NCI-H526 treated with DMSO at 0.1 percent for 48 hours (cell line): ENCODE data around the gene DAAM2.
A peak's percentile ranks its signal among the peaks of the same experiment; 100 is the strongest.

ENCODE experiments used
- DNase-seq: peaks from one replicate; lab custom pipeline; 2025; lab: John Stamatoyannopoulos, UW

DAAM2 gene

DNA sequence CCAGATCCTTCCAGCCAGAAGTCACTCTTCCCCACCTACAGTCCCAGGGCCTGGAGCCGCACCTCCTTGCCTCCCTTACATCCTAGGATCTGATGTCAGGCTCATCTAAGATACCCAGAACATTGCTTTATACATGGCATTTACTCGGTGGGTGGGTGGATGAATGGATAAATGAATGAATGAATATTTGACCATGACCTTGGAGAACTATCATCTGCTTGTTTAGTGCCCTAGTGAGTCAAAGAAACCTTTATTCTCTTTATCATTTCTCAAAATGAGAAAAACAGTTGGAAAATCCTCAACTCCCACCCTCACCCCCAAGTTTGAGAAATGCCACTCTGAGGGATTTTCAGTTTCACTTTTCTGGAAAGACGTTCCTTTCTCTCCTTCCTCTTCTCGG is 56.0 kb downstream of the DAAM2 start:
- DNase-seq, result no peak

DNA sequence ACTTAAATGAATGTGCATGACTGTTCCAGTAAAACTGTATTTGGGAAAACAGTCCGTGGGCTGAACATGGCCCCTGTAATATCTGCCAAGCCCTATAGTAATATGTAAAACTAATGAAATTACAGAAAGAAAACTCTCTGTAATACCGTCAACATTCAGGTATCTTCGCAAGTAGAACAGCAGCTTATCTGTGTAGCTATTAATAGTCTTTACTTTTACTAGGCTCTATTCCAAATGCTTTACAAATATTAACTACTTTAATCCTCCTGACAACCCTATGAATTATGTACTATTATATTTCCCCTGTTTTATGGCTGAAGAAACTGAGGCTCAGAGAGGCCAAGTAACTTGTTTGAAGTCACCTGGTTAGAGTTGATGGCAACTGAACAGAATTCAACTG is 57.1 kb downstream of the DAAM2 start:
- no peak for DNase-seq

DNA sequence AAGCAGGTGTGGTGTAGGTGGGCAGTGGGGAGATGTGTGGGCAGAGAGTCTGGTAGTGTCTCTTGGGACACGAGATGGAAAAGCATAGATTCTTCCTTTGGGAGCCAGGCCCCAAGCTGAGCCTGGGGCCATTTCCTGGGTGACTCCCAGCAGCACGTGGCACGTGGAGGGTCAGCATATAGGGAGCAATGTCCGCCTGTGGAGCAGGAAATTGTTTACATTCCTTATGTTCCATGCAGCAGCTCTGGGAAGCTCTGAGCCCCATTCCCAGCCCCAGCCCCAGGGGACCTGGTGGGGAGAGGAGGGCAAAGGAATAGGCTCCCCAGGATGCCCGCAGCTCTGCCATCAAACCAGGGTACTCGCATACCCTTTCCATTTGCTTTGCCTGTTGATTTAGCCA is 57.6 kb downstream of the DAAM2 start:
- no peak for DNase-seq

DNA sequence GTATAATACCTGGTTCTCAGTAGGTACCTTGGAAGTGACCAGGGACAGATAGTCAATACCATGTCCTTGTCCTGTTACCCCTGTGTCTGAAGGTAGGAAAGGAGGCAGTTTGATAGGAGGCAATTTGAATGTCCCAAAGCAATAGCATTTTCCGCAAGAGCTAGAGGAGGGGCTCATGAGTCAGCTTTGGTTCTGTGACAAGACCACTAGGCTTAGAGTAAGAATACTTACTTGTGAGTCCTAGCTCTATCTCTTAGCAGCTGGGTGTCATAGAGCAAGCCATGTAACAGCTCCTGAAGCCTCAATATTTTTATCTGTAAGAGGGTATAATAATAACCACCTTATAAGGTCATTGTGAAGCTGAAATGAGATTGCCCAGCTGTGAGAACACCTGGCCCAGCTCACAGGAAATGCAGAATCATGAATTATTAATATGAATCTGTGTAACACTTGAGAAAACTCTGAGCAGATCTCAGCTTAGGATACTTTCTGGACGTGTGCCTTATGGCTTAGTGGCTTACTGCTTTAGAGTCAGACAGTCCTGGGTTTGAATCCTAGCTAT is 58.6 kb downstream of the DAAM2 start:
- DNase-seq, result no peak

DNA sequence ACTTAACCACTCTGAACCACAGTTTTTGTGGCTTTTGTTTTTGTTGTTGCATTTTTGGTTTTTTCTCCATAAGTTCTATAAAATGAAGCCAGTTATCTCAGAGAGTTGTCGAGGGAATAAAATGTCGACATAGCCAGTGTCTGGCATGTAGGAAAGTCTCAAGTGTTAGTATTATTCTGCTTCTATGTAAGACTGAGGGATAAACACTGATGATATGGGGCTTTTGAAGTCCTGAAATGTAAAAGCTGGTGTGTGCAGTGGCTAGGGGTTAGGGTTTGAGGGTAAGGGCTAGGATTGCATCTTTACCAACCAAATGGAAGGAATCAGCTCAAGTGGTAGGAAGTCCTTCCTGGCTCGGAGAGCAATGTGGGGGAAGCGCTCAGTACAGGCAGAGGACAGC is 59.2 kb downstream of the DAAM2 start:
- no peak for DNase-seq

DNA sequence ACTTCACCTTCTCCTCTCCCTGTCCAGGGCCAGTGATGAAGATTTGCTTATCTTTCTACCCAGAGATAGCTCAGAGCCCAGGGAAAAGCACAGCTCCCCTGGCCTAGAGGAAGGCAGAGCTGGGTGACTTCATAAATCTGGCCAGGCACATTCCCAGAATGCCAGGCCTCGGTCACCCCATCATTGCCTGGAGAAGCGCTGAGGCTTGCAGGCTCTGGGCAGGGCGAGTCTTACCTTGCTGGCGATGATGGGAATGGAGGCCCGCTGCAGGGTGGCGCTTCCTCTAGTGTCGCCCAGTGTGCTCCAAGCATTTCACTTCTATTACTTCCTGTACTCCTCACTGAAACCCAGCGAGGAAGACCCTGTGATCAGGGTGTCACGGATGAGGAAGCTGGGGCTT is 60.1 kb downstream of the DAAM2 start:
- DNase-seq, result no peak

DNA sequence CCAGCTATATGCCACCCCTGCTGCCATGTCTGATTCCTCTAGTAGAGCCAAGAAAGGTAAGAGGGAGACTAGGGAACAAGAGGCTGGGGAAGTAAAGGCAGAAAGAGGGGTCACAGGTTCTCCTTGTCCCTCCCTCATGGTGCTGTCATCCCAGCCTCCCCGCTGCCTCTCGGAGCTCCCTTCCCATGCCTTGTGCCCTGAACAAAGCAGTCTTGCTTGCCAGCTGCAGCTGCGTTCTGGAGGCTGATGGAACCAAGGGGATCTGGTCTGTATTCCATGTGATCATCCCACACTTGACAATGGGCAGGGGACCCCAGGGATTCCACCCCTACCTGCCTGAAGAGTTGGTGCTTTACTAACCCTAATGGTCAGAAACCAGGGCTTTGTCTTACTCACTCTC is 61.4 kb downstream of the DAAM2 start:
- DNase-seq, result no peak

DNA sequence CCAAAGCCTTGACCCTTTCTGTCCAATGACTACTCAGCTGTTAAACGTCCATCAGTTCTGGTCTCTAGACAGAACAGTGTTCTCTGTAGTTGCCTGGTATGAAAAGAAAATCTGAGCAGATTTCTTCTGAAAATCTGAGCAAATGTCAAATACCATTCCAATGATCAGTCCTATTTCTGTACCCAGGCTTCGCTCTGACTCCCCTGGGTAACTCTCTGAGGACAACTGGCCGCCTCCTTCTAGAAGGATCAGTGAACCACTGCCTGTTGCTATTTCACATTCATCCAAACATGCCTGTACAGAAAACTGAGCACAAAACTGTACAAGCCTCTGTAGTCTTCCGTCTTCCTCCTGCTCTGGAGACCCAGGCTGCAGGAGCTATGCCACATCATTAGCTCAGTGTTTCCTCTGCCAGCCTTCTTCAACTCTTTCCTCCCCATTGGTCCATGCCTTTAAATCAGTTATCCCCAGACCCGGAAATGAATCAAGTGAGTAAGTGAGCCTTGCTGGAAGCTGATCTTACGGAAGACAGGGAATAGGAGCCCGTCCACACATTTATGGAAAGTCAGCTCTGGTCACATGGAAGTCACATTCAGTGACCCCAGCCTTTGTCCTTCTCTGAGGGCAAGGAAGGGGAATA is 63.3 kb downstream of the DAAM2 start:
- no peak for DNase-seq

DNA sequence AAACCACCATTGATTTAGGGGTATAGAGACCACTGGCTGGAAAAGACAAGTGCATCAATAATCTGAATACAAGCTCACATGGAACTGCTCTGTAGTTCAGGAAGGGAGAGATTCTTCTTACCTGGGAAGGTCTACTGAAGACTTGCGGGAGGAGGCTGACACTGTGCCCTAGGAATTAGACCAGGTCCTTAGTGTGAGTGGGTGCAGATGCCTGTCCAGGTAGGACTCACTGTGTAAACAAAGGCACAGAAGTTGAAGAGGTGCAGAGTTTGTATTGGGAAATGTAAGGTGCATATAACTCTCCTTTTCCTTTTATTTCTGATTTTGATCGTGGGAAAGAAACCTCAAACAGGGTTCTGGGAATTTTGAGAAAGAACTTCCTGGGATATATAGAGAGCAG is 66.8 kb downstream of the DAAM2 start:
- no peak for DNase-seq

DNA sequence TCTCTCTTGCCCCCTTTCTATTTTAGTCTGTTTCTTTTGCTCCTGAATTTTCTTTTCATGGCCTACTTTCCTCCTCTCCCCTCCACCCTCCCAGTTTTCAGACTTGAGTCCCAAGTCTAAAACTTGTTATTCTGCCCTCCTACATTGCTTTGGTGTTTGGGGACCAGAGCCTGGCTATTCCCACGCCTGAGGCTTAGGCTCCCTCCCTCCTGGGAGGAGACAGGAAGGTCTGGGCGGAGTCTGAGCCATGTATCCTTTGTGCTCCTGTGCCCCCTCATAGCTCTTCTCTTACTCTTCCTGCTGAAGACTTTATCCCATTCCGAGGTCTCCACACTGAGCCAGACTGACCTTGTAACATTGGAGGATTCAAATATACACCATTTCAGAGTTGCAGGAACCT is 69.5 kb downstream of the DAAM2 start:
- DNase-seq, result no peak

DNA sequence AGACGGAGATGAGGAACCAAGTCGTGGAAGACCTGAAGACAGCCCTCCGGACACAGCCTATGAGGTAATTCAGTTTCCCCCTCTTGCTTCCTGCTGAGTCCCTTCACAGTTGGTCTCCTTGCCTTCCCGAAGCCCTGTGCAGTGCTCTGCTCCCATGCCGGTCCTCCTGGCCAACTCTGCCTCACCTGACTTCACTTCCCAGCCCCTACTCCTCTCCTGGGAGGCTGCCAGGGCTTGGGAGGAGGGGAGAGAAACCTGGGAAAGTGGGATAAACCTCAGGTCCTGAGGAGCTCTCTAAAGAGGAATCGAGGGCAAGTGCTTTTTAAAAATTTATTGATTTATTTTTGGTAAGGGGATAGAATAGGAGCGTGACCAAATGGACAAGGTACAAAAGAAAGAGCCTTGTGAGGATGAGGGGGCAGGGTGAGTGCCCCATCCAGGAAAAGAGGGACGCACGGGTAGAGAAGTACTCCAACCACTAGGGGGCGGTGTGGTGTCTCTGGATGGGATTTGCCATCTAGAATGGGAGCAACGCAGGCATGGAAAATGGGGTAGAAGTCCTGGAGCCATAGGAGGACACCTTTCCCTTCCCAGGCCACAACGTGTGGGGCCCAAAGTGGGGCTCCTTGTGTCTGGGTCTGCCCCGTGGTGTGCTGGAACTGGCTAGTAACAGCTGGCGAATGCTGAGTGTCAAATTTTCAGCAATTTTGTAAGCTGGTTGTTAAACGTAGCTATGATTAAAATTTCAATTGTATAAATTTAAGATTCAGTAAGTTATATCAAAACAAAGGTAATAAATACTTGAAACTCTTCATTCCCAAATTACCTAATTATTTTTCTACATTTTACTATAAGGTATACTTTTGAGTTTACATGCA is 73.1 kb downstream of the DAAM2 start:
- no peak for DNase-seq

DNA sequence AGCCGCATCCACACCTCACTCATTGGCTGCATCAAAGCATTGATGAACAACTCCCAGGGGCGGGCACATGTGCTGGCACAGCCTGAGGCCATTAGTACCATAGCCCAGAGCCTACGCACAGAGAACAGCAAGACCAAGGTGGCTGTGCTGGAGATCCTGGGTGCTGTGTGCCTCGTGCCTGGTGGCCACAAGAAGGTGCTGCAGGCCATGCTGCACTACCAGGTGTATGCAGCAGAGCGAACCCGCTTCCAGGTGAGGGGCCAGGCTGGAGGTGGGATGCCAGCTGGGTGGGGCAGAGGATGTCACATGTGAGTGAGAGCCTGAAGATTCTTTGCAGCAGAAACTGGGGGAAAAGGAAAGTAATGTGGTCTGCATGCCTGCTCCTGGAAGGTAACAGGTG is 75.4 kb downstream of the DAAM2 start:
- DNase-seq, result peak; percentile 83

DNA sequence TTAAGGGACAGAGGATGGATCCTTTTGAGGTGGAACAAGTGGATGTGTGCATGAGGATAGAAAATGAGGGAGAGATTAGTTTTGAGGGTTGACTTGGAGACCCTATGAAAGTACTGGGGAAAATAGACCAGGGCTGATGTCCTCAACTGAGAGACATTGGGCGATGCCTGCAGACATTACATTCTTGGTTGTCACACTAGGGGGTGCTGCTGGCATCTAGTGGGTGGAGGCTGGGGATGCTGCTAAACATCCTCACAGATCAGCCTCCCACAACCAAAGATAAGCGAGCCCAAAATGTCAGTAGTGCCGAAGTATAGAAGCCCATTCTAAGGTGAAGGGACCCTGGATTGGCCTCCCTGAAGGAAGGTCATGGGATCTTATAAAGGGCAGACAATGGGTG is 78.8 kb downstream of the DAAM2 start:
- no peak for DNase-seq

DNA sequence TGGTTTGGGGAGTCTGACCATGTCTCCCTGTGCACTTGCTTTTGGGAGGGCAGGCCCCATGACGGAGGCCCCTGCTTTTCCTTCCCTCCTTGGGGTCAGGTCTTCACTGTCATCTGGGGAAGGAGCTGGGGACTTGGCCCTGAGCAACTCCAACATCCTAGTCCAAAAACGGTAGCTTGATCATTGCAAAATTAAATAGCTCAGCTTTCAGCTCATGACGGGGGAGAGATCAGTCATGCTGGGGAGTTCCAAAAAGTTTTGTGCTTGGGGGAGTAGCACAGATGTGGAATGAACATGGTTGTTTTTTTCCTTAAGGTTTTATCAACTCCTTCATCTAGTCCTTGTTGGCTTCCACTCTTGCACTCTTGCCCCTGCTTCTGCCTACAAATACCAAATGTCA is 81.3 kb downstream of the DAAM2 start:
- no peak for DNase-seq

DNA sequence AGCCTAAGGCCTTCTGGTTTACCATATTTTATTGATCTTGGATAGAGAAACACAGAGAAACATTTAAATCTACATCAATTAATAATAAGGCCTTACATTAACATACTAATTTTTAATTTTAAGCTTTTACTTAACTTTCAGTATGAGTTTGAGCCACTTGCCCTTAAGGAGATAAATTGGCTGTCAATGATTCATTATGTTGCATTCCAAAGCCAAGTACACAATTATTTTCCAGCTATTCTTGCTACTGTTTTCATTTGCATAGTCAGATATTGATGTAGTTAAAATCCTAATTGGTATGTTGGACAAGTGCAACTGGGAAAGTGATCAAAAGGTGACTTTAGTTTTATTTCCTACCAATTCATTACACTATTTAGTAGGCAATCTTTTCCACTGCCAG is 83.9 kb downstream of the DAAM2 start:
- no peak for DNase-seq

DNA sequence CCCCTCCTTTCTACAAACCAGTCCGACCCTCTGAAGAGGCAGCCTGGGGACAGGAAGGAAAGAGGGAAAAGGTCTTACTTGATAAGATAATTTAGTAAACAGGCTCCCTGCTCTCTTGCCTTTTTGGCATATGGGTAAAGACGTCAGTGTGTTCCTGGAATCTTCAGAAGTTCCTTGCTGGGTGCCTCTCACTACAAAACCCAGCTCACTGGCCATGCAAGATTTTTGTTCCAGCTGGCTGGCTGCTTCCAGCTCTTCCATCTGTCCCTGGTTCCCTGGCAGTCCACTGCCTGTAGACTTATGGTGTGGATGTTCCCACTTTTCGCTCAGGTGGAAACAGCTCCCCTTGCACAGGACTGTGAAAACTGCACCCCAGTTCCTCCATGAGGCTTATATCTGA is 84.7 kb downstream of the DAAM2 start:
- DNase-seq, result no peak

DNA sequence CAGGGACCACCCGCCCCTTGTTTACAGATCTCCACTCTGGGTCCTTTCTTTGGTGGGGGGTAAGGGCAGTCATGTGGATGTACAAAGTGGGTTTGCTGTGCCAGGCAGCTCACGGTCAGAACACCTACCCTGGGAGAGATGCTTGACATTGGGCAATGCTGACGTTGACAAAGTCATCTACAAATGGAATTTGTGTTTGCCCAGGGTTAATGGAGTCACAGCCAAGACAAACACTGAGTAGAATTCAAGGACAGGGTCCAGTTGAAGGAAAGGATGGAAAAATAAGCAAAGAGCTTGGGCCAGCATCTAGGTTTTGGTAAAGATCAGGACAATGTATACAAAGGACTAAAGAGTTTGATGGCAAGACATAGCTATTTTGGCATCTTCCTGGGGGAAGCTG is 87.4 kb downstream of the DAAM2 start:
- no peak for DNase-seq

DNA sequence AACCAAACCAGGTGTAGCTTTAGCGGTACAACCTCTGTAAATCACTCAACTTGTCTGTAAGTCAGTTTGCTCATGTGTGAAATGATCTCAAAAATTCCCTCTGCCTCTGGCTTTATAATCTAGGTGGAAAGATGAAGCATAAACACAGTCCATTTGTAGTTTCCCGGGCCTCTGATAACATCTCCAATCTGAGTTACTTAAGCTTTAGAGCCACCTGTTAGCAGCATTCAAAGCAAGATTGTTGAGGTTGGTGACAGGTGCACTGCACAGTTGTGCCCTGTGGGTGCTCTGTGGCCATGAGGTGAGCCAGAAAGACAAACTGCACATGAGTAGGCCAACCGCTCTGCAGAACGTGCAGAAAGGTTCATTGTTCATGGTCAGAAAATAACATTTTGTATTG is 88.4 kb downstream of the DAAM2 start:
- no peak for DNase-seq

DNA sequence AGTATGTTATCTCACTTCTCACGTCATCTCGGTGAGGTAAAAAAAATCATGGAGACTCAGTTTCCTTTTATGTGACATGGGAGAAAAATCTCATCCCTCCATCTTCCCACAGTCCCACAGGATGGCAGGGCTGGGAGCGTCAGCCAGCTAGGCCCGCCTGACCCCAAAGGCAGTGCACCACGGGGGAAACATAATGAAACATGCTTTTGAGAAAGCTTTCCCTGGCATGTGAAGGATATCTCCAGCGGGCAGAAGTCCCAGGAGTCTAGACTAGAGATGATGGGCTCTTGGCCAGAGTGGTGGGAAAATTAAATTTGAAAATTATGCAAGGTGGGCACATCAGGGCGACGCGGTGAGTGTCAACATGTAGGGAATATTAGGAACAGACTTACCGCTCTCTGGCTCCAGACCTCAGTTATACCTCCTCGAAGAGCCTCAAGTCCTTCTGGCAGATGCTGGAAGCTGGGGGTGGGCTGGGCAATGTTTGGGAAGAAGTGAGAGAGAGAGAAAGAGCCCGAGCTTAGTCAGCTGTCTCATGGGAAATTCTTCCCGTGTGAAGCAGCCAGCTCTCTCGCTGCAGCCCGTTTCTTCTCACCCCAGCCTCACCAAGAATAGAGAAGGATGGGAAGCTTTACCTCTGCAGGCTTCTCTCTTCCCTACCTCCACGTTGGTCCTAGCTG is 89.8 kb downstream of the DAAM2 start:
- DNase-seq, result no peak

DNA sequence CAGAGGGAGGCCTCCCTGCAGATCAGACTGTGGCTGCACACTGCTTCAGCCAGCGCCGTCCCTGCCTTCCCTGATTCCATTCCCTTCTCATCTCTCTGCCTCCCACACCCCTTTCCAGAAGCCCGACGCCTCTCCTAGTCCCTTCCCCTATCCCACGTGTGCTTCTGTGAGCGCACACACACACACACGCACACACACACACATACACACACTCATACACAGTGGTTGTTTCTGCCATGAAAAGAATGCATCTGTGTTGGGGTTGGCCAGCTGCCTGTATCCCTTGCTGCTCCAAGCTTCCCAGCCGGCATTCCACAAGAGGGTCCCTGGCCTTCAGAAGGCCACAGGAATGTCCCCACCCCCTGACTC is 90.3 kb downstream of the DAAM2 start:
- DNase-seq, result no peak

DNA sequence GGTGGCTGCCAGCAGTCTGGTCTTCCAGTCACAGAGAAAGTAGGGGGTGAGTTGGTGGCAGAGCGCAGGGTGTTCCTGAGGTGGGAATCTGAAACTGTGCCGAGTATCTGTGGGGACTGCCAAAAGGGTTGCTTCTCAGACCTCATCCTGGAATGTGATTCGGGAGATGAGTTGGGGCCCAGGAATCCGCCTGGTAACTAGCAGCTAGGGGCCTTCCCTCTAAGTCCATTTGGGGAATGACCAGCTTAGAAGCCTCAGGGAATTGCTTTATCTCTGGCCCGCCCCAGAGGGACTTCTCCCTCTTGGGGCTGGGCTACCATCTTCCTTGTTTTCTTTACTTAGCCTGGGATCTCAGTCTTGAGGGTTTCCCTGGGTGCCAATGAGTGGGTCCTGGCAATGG is 92.5 kb downstream of the DAAM2 start:
- DNase-seq, result no peak

DNA sequence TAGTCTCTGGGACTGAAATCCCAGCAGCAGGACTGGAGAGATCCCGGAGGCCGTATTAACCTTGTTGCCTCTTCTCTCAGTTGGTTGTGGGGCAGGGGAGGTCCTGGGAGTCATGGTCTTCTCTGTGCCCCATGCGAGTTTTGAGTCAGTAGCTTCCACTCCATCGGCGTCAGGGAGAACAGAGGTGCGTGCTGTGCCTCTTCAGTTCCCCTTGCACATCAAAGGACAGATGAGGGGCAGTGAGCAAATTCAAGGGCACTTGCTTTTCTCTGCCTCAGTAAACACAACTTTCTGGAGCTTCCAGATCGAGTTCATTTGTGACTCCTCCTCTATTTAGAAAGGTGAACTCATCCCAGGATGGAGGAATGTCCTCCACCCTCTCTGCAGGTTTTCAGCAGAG is 93.5 kb downstream of the DAAM2 start:
- no peak for DNase-seq

DNA sequence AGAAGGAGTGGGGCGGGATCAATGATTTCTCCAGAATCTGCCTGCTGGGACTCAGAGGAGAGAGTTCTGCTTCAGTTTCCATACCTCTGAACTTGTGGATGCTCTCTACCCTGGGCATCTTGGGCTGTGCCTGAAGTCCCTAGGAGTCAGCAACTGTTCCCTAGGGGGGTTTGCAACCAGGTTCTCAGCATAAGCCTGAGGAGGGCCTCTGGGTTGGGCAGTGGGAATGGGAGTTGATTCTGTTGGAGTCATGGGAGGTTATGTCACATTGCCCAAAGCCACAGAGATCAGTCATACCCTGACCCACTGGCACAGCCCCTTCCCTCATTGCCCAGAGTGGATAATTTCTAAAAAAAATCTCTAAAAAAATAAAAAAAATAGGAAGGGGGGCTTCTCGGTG is 94.7 kb downstream of the DAAM2 start:
- no peak for DNase-seq
